ENCODE data around the gene PPIB. TPM values are rescaled to one million over a fixed set of nuclear protein-coding genes. Genes with fewer than 3 reads are reported as not detected.

The PPIB gene
- polyA plus RNA-seq, 2 of the 4 experiments (the other 2 are of a cell fraction): 676 to 807 TPM

GRCh38 chr15:64146041-64146440 is 16.8 kb downstream of the PPIB start:
- CTCF ChIA-PET: interaction anchor here (0.5 to 7.0 kb wide), 7 partner anchors 7 to 611 kb away, joined by 3 to 65 read pairs (median 4); partner anchors contain the start of gene SNX22
- DNase-seq (ENCODE audit: low read depth in 1 of 2, low spot score in 1 of 2) (no peak), FAIRE-seq (no peak), ATAC-seq (no peak)
- no peak overlapping the region for H3K4me2 ChIP-seq
- H3K27ac ChIP-seq: no peak overlapping the region
- TF ChIP-seq ATOH8 (CRISPR knock-in tag; IDR thresholded peaks at IDR 0.05; ENCODE audit: low read depth) (no peak), NFE2L2 (conservative IDR thresholded peaks at IDR 0.05; ENCODE audit: low read length) (no peak), EHF (CRISPR knock-in tag; IDR thresholded peaks at IDR 0.05) (no peak), CBX2 (IDR thresholded peaks at IDR 0.05; ENCODE audit: borderline replicate concordance, low read depth) (no peak), FOXS1 (CRISPR knock-in tag; IDR thresholded peaks at IDR 0.05) (no peak), BHLHE40 (IDR thresholded peaks at IDR 0.05; ENCODE audit: low read depth, low read length) (no peak), HOXB5 (CRISPR knock-in tag; IDR thresholded peaks at IDR 0.05) (no peak), USF2 (IDR thresholded peaks at IDR 0.05) (no peak), ZNF302 (CRISPR knock-in tag; IDR thresholded peaks at IDR 0.05) (no peak), ZC3H11A (IDR thresholded peaks at IDR 0.05) (no peak), HOXB13 (CRISPR knock-in tag; IDR thresholded peaks at IDR 0.05; ENCODE audit: low read depth) (no peak)
- TF ChIP-seq, protein P1, sequence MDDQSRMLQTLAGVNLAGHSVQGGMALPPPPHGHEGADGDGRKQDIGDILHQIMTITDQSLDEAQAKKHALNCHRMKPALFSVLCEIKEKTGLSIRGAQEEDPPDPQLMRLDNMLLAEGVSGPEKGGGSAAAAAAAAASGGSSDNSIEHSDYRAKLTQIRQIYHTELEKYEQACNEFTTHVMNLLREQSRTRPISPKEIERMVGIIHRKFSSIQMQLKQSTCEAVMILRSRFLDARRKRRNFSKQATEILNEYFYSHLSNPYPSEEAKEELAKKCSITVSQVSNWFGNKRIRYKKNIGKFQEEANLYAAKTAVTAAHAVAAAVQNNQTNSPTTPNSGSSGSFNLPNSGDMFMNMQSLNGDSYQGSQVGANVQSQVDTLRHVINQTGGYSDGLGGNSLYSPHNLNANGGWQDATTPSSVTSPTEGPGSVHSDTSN (IDR thresholded peaks at IDR 0.05): no peak
- 72% methylated on average over 2 of the region's 6 CpGs for WGBS (ENCODE audit: missing lambda C conversion rate)
- H3K4me1 ChIP-seq: no peaks in the 10 kb centered on the region
- POLR2A ChIA-PET: interaction anchor here (2.4 kb wide), 1 partner anchor 8 kb away, joined by 9 read pairs; no protein-coding TSS in a partner anchor
- no peak overlapping the region for H3K4me3 ChIP-seq
- H3K9me3 ChIP-seq: no peaks in the 10 kb centered on the region

DNA sequence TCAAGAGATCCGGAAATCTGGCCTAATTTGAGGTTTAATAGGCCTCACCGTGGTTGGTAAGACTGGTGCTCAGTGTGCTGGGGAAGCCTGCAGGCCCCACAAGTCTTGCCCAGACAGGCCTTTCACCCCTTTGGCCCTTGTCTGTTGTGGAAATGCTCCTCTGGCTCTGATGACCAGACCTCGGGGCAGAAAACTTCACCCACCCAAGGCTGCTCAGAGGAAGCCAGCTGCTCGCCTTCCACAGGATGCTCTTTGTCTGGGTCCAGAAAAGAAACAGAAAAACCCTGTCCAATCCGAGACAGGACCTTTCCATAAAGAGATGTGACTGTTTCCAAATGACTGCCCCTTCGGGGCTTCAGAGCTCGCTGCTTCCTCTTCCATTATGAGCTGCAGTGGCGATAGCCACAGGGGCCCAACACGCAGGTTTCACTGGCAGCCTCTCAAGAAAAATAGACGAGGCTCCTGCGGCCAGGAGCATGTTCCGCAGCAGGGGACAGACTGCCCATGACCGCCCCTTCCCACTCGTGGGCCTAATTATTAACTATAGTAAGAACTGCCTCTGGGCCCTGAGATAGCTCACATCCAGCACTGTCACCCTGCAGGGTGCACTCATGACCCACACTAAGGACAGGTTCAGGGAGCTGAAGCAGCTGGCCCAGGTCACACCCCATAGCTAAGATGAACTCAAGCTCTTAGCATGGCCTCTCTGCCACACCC is 18.1 kb downstream of the PPIB start:
- WGBS (ENCODE audit: missing lambda C conversion rate): 90% methylated on average over 12 of the region's 14 CpGs
- Histone ChIP-seq H3K4me1 (no peaks in the 10 kb centered on the region), H3K4me3 (no peak overlapping the region), H3K4me2 (no peak overlapping the region), H3K9me3 (no peaks in the 10 kb centered on the region), H3K27ac (no peak overlapping the region)
- FAIRE-seq (no peak), DNase-seq (ENCODE audit: low read depth in 1 of 2, low spot score in 1 of 2) (no peak), ATAC-seq (peak in 1 of 2 experiments; percentile 16; a peak in 1 of 6 replicates)
- TF ChIP-seq EHF (CRISPR knock-in tag; IDR thresholded peaks at IDR 0.05) (no peak), ELK1 (IDR thresholded peaks at IDR 0.05; ENCODE audit: low read depth, low read length) (no peak), SREBF2 (IDR thresholded peaks at IDR 0.05) (no peak), CBX2 (IDR thresholded peaks at IDR 0.05; ENCODE audit: borderline replicate concordance, low read depth) (no peak), E2F6 (IDR thresholded peaks at IDR 0.05; ENCODE audit: borderline replicate concordance, low read depth) (no peak), FOSB (CRISPR knock-in tag; IDR thresholded peaks at IDR 0.05) (no peak), ZC3H11A (IDR thresholded peaks at IDR 0.05) (no peak), CHD4 (IDR thresholded peaks at IDR 0.05; ENCODE audit: borderline replicate concordance) (no peak), TP53 (CRISPR knock-in tag; IDR thresholded peaks at IDR 0.05) (no peak), RCOR1 (IDR thresholded peaks at IDR 0.05; ENCODE audit: low read depth, low read length) (no peak), HOXA7 (CRISPR knock-in tag; IDR thresholded peaks at IDR 0.05) (no peak), CEBPB (IDR thresholded peaks at IDR 0.05) (no peak), MYC (IDR thresholded peaks at IDR 0.05; ENCODE audit: borderline replicate concordance, low read length) (no peak), CBX8 (IDR thresholded peaks at IDR 0.05) (no peak), HDAC2 (IDR thresholded peaks at IDR 0.05) (no peak), POLR2AphosphoS2 (conservative IDR thresholded peaks at IDR 0.05; ENCODE audit: low read length) (no peak), ZFP36 (IDR thresholded peaks at IDR 0.05; ENCODE audit: borderline replicate concordance, partially characterized antibody) (no peak)
- TF ChIP-seq, protein P1 (IDR thresholded peaks at IDR 0.05): no peak
- TF ChIP-seq, protein P2, sequence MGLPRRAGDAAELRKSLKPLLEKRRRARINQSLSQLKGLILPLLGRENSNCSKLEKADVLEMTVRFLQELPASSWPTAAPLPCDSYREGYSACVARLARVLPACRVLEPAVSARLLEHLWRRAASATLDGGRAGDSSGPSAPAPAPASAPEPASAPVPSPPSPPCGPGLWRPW (IDR thresholded peaks at IDR 0.05): no peak
- CTCF ChIA-PET: interaction anchor here (0.9 to 7.0 kb wide), 4 partner anchors 8 to 393 kb away, joined by 4 to 65 read pairs (median 6); partner anchors contain the start of gene SNX22
- POLR2A ChIA-PET: interaction anchor here (2.4 kb wide), 1 partner anchor 9 kb away, joined by 9 read pairs; no protein-coding TSS in a partner anchor
